GM19193 (cell line): ENCODE results near the gene BRAF.
A peak's percentile ranks its signal among the peaks of the same experiment; 100 is the strongest.

ENCODE experiments used
- POLR2A ChIP-seq: IDR thresholded peaks from 4 replicates; pipeline ENCODE4 v1.6.1; 2011; ENCODE audit not compliant: insufficient read depth, insufficient read length; ENCODE audit errors: extremely low read depth

BRAF gene

GRCh38 chr7:140924821-140925421, at the start of gene BRAF:
TSS of gene BRAF (minus strand) at chr7:140924929. CDS start at chr7:140924703, 226 bp downstream.
- peak; percentile 38 for TF ChIP-seq POLR2A

- no peak for TF ChIP-seq POLR2A
Observed at GRCh38 chr7:140972876-140973829, 48.4 kb upstream of the BRAF start.

DNA sequence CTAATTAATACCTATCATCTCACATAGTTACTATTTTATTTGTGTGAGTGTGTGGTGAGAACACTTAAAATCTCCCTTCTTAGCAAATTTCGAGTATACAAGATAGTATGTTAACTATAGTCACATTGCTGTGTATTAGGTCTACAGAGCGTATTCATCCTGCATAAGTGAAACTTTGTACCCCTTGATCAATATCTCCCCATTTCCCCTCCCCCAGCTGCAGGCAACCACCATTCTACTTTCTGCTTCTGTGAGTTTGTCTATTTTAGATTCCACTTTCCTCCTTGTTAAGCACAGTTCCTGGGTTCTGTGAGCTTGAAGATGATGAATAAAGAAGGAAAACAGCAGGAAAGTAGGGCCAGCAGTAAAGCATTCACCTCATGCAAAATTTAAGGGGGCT, 47.6 kb upstream of the BRAF start:
- TF ChIP-seq POLR2A = no peak

- TF ChIP-seq POLR2A = no peak
Observed at GRCh38 chr7:140967438-140967837, 42.7 kb upstream of the BRAF start.

DNA sequence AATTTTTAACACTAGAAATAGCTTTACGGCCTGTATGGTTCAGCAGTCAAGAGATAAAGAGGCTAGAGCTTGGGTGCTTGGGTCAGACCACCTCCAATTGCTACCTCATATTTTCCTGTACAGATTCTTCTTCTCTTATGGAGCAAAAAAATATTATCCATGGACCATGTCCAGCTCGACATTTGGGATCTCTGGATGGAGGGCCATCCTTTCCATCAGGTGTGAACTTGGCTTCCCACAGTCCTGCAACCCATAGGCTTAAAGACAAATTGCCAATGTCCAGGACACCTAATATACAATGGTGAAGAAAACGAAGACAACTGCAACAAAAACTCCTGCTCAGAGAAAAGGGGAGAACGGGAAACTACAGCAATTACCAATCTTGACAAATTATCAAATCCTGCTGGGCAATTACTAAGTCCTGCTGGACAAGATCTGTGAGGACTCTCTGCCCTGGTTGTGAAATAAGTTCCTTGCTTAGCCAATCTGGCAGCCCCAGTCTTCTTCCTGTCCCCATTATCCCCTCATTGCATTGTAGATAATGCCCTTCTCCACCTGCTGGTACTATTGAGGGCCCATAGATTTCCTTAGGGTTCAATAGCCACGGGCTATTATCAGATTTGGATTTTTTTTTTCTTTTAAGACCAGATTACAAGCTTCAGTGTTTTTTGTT, 42.0 kb upstream of the BRAF start:
- no peak for TF ChIP-seq POLR2A

GRCh38 chr7:140961117-140961516, 36.4 kb upstream of the BRAF start:
- TF ChIP-seq POLR2A = no peak

DNA sequence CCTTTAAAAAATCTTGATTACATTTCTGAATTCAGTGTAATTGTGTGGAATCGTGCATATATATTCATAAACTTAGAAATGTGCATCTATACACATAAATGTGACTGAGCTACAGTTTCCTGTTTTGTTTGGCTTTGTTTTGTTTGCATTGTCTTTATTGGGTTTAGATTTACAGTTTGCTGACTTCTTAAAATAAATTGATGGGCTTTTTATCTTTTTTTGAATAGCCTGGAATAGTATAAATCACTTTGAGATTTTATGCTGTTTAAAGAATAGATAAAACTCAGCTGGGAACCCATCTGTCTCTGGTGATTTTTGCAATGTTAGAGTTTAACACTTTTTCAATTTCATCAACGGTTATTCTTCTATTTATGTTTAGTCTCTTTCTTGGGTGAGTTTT, 21.2 kb upstream of the BRAF start:
- TF ChIP-seq POLR2A = no peak

GRCh38 chr7:140940898-140941297, 16.2 kb upstream of the BRAF start:
- no peak for TF ChIP-seq POLR2A

- TF ChIP-seq POLR2A = no peak
Observed at GRCh38 chr7:140937702-140938264, 13.1 kb upstream of the BRAF start.

DNA sequence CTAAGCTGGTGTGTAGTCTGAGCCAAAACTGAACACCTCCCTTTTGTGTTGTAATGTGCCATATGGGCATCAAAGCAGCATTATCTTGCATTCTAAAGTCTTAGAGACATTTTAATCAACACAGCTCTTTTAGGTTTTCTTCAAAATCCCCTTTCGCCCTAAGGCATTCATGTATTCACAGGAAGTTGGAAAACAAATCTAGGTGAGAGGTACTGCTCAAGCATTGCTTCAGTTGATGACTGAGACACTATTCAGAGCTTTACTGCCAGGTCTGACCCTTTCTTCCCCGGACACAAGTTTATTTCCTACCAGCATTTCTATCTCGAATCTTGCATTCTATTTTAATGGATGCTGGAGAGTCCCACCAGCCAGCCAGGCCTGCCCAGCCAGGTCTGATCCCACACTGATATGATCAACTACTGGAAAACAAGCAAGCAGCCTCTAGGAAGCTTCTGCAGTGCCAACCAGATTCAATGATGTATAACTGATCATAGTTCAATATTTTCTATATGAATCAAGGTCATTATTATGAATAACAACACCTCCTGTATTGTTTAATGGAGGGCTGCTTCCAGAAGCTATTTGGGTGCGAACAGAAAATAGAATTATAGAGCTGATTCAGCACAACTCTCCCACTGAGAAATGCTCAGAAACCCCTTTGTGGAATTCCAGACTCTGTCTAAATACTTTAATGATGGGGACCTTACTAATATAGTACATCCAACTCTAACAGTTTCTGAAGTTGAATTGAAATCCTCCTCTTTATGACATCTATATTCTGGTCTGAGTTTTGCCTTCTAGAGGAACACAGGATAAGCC, 4.0 kb upstream of the BRAF start:
- no peak for TF ChIP-seq POLR2A

GRCh38 chr7:140927351-140927750, 2.6 kb upstream of the BRAF start:
- TF ChIP-seq POLR2A = no peak

GRCh38 chr7:140926021-140926817, 1.5 kb upstream of the BRAF start:
- no peak for TF ChIP-seq POLR2A

DNA sequence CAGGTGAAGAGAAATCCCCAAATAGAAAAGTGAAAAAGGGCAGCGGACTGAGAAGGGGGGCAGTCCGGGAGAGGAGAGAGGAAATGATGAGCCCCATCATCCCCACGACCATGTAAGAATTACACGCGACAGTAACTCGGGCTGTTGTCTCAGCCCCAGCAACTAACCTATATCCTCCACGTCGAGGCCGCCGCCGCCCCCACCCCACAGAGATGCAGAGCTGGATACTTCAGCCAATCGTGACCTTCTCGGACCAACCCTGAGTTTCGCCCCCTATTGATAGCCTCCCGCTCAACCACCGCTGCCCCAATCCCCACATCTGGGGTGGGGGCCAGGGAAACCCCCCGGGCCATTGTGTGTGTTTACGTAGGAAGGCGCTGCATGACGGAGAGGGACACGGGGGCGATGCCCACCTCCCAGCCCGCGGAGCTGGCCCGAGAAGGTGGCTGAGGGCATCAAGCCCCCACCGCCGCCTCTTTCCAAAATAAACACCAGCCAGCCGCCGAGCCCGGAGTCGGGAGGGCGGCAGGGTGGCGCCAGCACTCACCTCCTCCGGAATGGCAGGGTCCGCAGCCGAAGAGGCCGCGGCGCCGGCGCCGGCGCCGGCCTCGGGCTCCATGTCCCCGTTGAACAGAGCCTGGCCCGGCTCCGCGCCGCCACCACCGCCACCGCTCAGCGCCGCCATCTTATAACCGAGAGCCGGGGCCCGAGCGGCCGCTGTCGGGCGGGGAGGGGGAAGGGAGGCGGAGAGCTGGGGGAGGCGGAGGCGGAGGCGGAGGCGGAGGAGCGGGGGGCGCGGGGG, 509 bp downstream of the BRAF start:
- peak; percentile 58 for TF ChIP-seq POLR2A
